Suprapubic skin (tissue), 4 donors: ENCODE data around the gene LARP4B. TPM values are rescaled to one million over a fixed set of nuclear protein-coding genes. Genes with fewer than 3 reads are reported as not detected.

Experiments
- DNase-seq, 2 donors: peaks; one replicate each; pipeline ENCODE4 v3.0.0-alpha.2; 2019; ENCODE audit warnings: low spot score in 2 of 2
- H3K27ac ChIP-seq: fragments of 200-600 bp; sonication (generic); one replicate; pipeline ENCODE4 v1.5.1; 2019
- H3K27me3 ChIP-seq: fragments of 200-600 bp; sonication (generic); one replicate; pipeline ENCODE4 v1.5.1; 2019
- H3K36me3 ChIP-seq: fragments of 200-600 bp; sonication (generic); one replicate; pipeline ENCODE4 v1.5.1; 2019
- H3K4me1 ChIP-seq: fragments of 200-600 bp; sonication (generic); one replicate; pipeline ENCODE4 v1.5.1; 2019
- H3K4me3 ChIP-seq: fragments of 200-600 bp; sonication (generic); one replicate; pipeline ENCODE4 v1.5.1; 2019; ENCODE audit warnings: mild to moderate bottlenecking
- H3K9me3 ChIP-seq: fragments of 200-600 bp; sonication (generic); one replicate; pipeline ENCODE4 v1.5.1; 2019
- EP300 ChIP-seq: sonication (generic); formaldehyde crosslinking; IDR thresholded peaks from one replicate; pipeline ENCODE4 v1.6.1; 2017; ENCODE audit warnings: antibody characterized with exemption
- POLR2A ChIP-seq, 2 donors: fragments of 450-650 bp; IDR thresholded peaks; one replicate each; pipeline ENCODE4 v1.6.1; 2017; ENCODE audit warnings: antibody characterized with exemption in 2 of 2, mild to moderate bottlenecking in 2 of 2, moderate library complexity in 2 of 2
- POLR2AphosphoS5 ChIP-seq, 3 donors: sonication (generic); formaldehyde crosslinking; IDR thresholded peaks; one replicate each; pipeline ENCODE4 v1.6.1; 2017; ENCODE audit warnings: antibody characterized with exemption in 3 of 3
- WGBS: methylation state at CpG from one replicate; pipeline ENCODE4 v1.1.5; 2018; 5-methylcytosine and 5-hydroxymethylcytosine counted together
- total RNA-seq, 4 donors: library from RNA; depleted of rRNA; stranded (reverse); fragments of >200 nt; gene quantifications; one replicate each; pipeline ENCODE4 v1.1.0, GENCODE V29; 2016
- TF ChIP-seq, protein P1 (sequence below), 2 donors: fragments of 200-600 bp in 1 of 2; fragments of 450-650 bp in 1 of 2; sonication (generic) in 1 of 2; IDR thresholded peaks; one replicate each; pipeline ENCODE4 v1.5.1; 2016 to 2019; ENCODE audit warnings: antibody characterized with exemption in 2 of 2, mild to moderate bottlenecking in 1 of 2, moderate library complexity in 1 of 2

Gene LARP4B
- total RNA-seq, 4 donors from 2014 or later = 53.5 to 100 (median 69.7) TPM

DNA sequence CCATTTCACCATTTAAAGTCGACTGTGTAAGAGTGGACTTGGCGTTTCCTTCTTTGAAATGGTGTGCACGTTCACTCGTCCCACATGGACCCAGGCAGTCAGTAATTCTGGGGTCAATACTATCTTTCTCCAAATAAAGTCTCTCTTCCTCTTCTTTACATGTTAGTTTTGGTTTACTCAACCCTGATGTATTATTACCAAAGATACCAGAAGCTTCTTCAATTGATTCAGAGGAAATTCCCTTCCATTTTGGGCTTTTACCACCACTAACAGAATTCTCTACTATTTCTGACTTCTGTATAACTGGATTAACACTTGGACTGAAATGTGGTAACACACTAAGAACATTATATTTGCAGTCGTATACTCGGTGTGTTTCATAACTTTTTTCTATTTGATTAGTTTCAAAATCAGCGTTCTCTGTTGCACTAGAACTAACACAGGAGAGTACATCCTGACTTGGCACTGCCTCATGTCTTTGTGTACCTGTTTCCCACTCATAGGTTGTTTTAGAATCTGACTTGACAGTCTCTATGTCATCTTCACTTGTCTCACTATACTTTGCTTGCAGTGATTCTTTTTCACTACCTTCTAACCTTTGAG lies 60.8 kb downstream of the LARP4B start:
- Histone ChIP-seq H3K4me3 (no peak overlapping the region), H3K4me1 (no peaks in the 10 kb centered on the region), H3K9me3 (no peaks in the 10 kb centered on the region), H3K27me3 (no peaks in the 10 kb centered on the region), H3K27ac (no peak overlapping the region), H3K36me3 (peaks cover 17% of the 10 kb centered on the region)
- DNase-seq = no peak
- 91% methylated on average over 7 of the region's 7 CpGs for WGBS
- no peak for TF ChIP-seq POLR2A (IDR thresholded peaks at IDR 0.05)
- no peak for TF ChIP-seq EP300
- TF ChIP-seq, protein P1, sequence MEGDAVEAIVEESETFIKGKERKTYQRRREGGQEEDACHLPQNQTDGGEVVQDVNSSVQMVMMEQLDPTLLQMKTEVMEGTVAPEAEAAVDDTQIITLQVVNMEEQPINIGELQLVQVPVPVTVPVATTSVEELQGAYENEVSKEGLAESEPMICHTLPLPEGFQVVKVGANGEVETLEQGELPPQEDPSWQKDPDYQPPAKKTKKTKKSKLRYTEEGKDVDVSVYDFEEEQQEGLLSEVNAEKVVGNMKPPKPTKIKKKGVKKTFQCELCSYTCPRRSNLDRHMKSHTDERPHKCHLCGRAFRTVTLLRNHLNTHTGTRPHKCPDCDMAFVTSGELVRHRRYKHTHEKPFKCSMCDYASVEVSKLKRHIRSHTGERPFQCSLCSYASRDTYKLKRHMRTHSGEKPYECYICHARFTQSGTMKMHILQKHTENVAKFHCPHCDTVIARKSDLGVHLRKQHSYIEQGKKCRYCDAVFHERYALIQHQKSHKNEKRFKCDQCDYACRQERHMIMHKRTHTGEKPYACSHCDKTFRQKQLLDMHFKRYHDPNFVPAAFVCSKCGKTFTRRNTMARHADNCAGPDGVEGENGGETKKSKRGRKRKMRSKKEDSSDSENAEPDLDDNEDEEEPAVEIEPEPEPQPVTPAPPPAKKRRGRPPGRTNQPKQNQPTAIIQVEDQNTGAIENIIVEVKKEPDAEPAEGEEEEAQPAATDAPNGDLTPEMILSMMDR (IDR thresholded peaks at IDR 0.05) = no peak
- no peak for TF ChIP-seq POLR2AphosphoS5 (IDR thresholded peaks at IDR 0.05)

DNA sequence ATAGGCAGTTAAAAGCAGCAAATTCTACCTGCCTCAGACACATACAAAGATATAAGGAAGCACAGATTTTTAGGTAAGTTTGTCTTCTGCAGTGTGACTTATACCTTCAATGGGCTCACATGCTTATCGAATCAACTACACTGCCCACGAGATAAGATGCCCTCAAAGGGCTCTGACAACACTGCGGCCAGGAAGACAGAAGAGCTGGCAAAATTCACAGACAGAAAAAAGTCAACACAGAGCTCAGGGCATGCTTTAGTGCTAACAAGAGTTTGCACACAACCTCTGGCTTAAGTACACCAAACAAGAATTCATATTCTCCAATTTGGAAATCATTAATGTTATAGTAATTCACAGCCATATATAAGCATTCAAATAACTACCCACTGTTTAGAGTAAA lies 62.3 kb downstream of the LARP4B start:
- peaks cover 14% of the 10 kb centered on the region for H3K36me3 ChIP-seq
- no peak overlapping the region for H3K27ac ChIP-seq
- no peak overlapping the region for H3K4me3 ChIP-seq
- no peak for TF ChIP-seq EP300
- no peak for TF ChIP-seq POLR2AphosphoS5 (IDR thresholded peaks at IDR 0.05)
- TF ChIP-seq POLR2A (IDR thresholded peaks at IDR 0.05) = no peak
- TF ChIP-seq, protein P1 (IDR thresholded peaks at IDR 0.05) = no peak
- WGBS = 83% methylated on average over 3 of the region's 3 CpGs
- no peaks in the 10 kb centered on the region for H3K9me3 ChIP-seq
- no peaks in the 10 kb centered on the region for H3K4me1 ChIP-seq
- no peak for DNase-seq
- no peaks in the 10 kb centered on the region for H3K27me3 ChIP-seq

DNA sequence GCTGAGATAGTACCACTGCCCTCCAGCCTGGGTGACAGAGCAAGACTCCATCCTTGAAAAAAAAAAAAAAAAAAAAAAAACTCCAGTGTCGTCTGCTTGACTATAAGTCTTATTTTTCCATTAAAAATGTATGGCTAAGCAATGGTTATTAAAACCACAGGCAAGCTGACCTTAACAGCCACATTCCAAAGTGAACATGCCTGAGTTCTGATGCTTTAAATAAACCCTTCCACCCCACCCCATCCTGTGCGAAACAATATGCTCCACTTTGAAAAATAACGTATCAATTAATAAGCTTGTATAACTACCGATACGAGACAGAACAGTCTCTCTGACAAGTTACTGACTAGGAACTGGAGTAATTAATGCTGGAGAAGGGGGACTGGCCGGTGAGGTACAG lies 63.7 kb downstream of the LARP4B start:
- H3K27ac ChIP-seq = no peak overlapping the region
- no peaks in the 10 kb centered on the region for H3K27me3 ChIP-seq
- TF ChIP-seq, protein P1 (IDR thresholded peaks at IDR 0.05) = no peak
- TF ChIP-seq EP300 = no peak
- no peak for TF ChIP-seq POLR2A (IDR thresholded peaks at IDR 0.05)
- no peak for TF ChIP-seq POLR2AphosphoS5 (IDR thresholded peaks at IDR 0.05)
- H3K36me3 ChIP-seq = peaks cover 24% of the 10 kb centered on the region
- no peaks in the 10 kb centered on the region for H3K9me3 ChIP-seq
- H3K4me1 ChIP-seq = no peaks in the 10 kb centered on the region
- H3K4me3 ChIP-seq = no peak overlapping the region
- 86% methylated on average over 6 of the region's 6 CpGs for WGBS
- no peak for DNase-seq

DNA sequence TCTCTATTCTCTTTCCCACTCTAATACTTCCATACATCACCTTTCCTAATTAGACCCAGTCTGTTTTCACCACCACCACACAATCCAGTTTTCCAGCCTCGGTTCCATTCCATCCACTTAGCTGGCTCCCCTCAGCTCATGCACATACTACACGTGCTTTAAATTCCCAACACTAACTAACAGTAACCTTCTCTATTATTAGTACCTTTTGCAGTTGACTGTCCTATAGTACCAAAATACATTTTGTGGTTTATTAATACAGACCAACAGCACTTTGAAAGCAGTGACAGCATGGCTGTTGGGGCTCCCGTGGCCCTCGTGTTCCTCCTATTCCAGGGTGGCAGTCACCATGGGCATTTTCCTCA lies 64.9 kb downstream of the LARP4B start:
- Histone ChIP-seq H3K4me1 (no peaks in the 10 kb centered on the region), H3K36me3 (peaks cover 24% of the 10 kb centered on the region), H3K4me3 (no peak overlapping the region), H3K27me3 (no peaks in the 10 kb centered on the region), H3K9me3 (no peaks in the 10 kb centered on the region), H3K27ac (no peak overlapping the region)
- 72% methylated on average over 4 of the region's 4 CpGs for WGBS
- no peak for DNase-seq
- TF ChIP-seq, protein P1 (IDR thresholded peaks at IDR 0.05) = no peak
- TF ChIP-seq EP300 (no peak), POLR2A (IDR thresholded peaks at IDR 0.05) (no peak), POLR2AphosphoS5 (IDR thresholded peaks at IDR 0.05) (no peak)

DNA sequence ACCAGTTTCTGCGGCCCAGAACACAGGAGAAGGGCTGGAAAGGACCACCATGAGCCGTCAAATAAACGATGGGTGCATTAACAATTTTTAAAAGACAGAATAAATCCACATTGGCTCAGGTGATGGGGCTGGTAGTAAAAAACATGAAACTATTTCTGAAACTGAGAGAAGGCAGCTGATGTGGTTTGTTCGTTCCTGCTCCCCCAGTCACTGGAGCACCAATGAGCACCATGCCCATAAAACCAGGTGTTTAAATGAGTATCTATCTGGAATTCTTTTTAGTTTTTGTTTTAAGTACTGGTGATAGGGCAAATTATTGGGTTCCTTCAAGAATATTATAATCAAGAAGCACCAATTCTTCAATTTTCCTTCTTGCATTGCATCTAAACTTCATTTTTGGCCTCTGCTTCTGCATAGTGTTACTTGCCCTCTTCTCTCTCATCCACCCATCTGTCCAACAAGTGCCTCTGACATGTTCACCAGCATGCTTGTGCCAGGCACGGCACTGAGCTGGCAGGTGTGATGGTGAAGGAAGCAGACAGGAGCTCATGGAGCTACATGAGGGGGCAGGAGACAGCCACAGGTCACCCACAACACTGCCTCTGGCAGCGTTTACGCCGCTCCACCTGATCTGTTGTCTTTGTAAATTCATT lies 65.5 kb downstream of the LARP4B start:
- Histone ChIP-seq H3K4me3 (no peak overlapping the region), H3K9me3 (no peaks in the 10 kb centered on the region), H3K4me1 (no peaks in the 10 kb centered on the region), H3K27me3 (no peaks in the 10 kb centered on the region), H3K36me3 (peaks cover 28% of the 10 kb centered on the region), H3K27ac (no peak overlapping the region)
- no peak for DNase-seq
- TF ChIP-seq POLR2A (IDR thresholded peaks at IDR 0.05) (no peak), POLR2AphosphoS5 (IDR thresholded peaks at IDR 0.05) (no peak), EP300 (no peak)
- TF ChIP-seq, protein P1 (IDR thresholded peaks at IDR 0.05) = no peak
- 94% methylated on average over 8 of the region's 8 CpGs for whole genome bisulfite sequencing
